Stimulated activated naive CD8-positive, alpha-beta T cell treated with anti-CD3 and anti-CD28 coated beads, Interleukin-15, Interleukin-2, amounts not matched to agents 100 U/mL and 50 U/mL, for 24 hours (primary cell): Measurements from ENCODE around the gene CDCA7L.
A peak's percentile ranks its signal among the peaks of the same experiment; 100 is the strongest.

Source experiments
- ATAC-seq: fragments of 150-1000 bp; cut with Tn5 transposase; one replicate; pipeline ENCODE4 v1.10.0; 2021
- DNase-seq: peaks from one replicate; pipeline ENCODE4 v3.0.0; 2021

Gene CDCA7L, protein sequence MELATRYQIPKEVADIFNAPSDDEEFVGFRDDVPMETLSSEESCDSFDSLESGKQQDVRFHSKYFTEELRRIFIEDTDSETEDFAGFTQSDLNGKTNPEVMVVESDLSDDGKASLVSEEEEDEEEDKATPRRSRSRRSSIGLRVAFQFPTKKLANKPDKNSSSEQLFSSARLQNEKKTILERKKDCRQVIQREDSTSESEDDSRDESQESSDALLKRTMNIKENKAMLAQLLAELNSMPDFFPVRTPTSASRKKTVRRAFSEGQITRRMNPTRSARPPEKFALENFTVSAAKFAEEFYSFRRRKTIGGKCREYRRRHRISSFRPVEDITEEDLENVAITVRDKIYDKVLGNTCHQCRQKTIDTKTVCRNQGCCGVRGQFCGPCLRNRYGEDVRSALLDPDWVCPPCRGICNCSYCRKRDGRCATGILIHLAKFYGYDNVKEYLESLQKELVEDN

DNA sequence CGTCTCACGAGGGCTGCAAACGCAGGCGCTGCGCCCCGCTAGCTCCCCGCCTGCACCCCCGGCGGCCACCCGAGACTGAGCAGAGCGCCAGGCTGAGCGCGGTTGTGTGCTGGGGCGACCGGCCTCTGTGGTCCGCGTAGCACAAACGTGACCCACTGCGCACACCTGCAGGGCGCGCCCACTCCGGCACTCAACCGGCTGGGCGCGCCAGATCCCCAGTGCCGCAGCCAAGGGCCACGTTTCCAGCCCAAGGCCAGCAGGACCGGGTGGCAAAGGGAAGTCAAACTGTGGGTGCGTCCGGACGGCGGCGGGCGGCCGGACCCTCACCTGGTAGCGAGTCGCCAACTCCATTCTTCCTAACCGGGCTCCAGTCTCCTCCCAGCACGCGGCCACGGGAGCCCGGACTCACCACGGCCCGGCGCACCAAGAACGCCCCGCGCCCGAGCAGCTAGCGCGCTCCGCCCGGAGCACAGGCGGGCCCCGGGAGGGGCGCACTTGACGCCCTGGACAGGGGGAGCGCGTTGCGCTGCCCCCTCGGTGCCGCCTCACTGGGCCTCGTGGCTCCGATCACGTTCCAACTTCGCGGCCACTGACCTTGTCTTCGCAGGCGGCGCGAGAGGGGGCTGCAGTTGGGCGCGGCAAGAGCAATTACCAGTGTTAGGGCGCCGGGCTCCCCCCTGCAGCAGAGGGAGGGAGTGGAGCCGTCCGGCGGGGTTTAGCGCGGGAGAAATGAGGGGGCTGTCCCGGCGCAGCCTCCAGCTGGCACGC is at the start of gene CDCA7L:
TSS of gene CDCA7L (minus strand) at position 446 of the 768 bp plus-strand sequence. CDS start at position 351, 95 bp downstream.
- DNase-seq (peak; percentile 80), ATAC-seq (peak; percentile 87)

DNA sequence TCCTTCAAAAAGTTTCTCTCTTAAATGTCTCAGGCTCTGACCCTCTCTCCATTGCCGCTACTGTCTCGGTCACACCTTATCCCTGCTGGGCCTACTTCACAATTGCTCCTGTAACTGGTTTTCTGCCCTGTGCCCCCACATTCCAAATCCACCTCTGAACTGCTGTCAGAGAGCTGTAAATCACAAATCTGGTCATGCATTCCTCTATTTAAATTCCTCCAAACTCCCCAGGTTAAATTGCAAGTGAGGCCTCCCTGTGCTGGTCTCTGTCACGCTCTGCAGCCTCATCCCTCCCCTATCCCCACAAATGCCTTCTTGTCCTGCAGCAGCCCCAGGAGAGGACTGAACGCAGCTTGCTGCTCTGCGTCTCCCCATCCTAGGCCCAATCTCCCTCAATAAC is 40.4 kb upstream of the CDCA7L start:
- ATAC-seq (no peak), DNase-seq (no peak)

- DNase-seq (no peak), ATAC-seq (no peak)
These were observed 38.3 kb upstream of the CDCA7L start for GRCh38 chr7:21984042-21984441.

GRCh38 chr7:21983056-21983455 is 37.4 kb upstream of the CDCA7L start:
- DNase-seq (no peak), ATAC-seq (no peak)

GRCh38 chr7:21981524-21981923 is 35.8 kb upstream of the CDCA7L start:
- DNase-seq (no peak), ATAC-seq (no peak)

- no peak for ATAC-seq
- no peak for DNase-seq
These were observed 35.3 kb upstream of the CDCA7L start for GRCh38 chr7:21980926-21981500.

- DNase-seq (no peak), ATAC-seq (no peak)
These were observed 26.7 kb upstream of the CDCA7L start for GRCh38 chr7:21972397-21972784.

- no peak for DNase-seq
- ATAC-seq: no peak
These were observed 26.2 kb upstream of the CDCA7L start for GRCh38 chr7:21971780-21972396.

DNA sequence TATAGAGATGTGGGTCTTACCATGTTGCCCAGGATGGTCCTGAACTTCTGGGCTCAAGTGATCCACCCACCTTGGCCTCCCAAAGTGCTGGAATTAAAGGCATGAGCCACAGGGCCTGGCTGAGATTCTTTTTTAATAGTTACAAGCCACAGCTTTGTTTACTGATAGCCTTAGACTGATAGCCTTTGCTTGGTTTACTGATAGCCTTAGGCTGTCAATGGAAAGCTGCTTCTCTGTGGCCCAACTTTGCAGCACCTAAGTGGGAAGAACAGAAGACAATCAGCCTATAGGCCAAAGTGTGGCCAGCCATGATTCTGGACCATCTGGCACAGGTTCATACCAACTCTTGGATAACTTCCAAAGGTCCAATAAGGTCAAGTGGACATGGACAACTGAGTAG is 24.1 kb upstream of the CDCA7L start:
- no peak for ATAC-seq

GRCh38 chr7:21967598-21968003 is 21.9 kb upstream of the CDCA7L start:
- ATAC-seq: peak; percentile 8
- DNase-seq: peak; percentile 12

More for the DNA sequence above, 24.1 kb upstream of the CDCA7L start:
- DNase-seq: no peak

DNA sequence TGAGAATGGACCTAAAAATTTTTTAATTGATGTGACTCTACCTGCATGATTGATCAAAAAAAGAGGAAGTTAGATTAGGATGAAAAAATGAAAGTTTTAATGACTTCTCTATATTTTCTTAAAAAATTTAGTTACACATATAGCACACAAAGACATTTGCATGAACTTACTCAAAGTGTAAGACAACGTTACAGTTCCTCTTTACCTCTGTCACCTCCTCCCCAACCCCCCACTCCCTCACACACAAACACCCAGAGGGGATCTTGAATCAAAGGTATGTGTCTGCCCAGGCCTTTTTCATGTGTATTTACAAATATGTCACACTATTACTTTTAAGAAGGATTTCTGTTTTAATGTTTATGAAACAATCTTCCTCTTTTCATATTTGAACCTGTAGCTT is 20.6 kb upstream of the CDCA7L start:
- DNase-seq (no peak), ATAC-seq (peak; percentile 36)

GRCh38 chr7:21965291-21965690 is 19.6 kb upstream of the CDCA7L start:
- DNase-seq: no peak
- no peak for ATAC-seq

DNA sequence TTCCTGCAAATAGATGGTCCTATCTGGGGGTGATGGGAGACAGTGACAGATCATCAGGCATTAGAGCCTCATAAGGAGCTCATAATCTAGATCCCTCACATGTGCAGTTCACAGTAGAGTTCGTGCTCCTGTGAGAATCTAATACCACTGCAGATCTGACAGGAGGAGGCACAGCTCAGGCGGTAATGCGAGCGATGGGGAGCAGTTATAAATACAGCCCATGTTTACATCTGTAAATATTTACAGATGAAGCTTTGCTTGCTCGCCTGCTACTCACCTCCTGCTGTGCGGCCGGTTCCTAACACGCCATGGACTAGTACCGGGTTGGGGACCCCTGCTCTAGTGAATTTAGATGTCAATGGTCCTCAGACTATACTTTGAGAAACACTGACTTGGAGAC is 17.0 kb upstream of the CDCA7L start:
- ATAC-seq: no peak

DNA sequence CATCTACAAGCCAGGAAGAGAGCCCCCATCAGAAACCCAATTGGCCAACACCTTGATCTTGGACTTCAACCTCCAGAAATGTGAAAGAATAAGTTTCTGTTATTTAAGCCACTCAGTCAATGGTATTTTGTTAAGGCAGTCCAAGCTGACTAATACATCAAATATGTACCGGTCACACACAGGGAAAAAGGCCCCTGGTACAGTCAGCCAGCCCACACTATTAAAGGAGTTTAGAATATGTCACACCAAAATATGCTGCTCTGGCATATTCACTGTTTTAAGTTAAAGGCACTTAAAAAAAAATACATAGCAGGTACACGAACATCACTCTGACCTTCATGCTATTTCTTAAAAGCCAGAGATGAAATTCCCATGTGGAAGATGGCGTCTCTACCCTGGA is 15.2 kb upstream of the CDCA7L start:
- no peak for DNase-seq
- ATAC-seq: no peak

More for the DNA sequence above, 17.0 kb upstream of the CDCA7L start:
- DNase-seq: no peak

DNA sequence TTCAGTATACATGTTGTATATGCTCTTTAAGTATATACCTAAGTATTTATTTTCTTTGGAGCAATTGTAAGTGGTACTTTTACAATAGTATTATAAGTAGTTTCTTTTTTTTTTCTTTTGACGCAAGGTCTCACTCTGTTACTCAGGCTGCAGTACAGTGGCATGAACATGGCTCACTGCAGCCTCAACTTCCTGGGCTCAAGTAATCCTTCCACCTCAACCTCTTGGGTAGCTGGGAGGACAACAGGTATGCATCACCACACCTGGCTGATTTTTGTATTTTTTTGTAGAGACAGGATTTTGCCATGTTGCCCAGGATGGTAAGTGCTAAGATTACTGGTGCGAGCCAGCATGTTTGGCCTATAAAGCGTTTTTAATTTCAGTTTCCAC is 13.7 kb upstream of the CDCA7L start:
- no peak for ATAC-seq
- no peak for DNase-seq

GRCh38 chr7:21953781-21954180 is 8.1 kb upstream of the CDCA7L start:
- no peak for ATAC-seq
- DNase-seq: no peak

GRCh38 chr7:21948887-21949540 is 3.3 kb upstream of the CDCA7L start:
- DNase-seq: no peak
- ATAC-seq: no peak

GRCh38 chr7:21948364-21948763 is 2.7 kb upstream of the CDCA7L start:
- ATAC-seq: no peak
- no peak for DNase-seq

GRCh38 chr7:21947946-21948345 is 2.2 kb upstream of the CDCA7L start:
- ATAC-seq (no peak), DNase-seq (no peak)

DNA sequence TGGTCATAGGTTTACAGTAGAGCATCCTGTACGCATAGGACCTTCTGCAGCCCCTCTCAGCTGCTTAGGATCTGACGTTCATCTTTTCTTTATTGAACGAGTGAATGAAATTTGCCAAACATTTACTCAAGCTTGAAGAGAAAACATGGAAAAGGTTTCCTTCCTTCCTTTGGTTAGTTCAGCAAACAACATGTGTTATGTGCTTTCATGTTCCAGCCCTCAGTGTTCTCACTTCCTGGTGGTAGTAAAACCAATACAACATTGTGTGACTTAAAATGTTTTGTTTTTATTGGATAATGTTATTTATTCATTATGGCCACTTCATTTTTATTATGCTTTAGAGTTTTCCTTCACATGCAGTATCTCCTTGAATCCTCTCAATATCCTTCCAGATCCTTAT is 1.4 kb upstream of the CDCA7L start:
- ATAC-seq (no peak), DNase-seq (no peak)

- no peak for ATAC-seq
- DNase-seq: no peak
These were observed 567 bp upstream of the CDCA7L start for GRCh38 chr7:21946222-21946709.
